ENCODE data around the gene CGNL1. TPM values are rescaled to one million over a fixed set of nuclear protein-coding genes. Genes with fewer than 3 reads are reported as not detected.

Gene CGNL1
- polyA plus RNA-seq, 1 donor: 63.7 TPM

DNA sequence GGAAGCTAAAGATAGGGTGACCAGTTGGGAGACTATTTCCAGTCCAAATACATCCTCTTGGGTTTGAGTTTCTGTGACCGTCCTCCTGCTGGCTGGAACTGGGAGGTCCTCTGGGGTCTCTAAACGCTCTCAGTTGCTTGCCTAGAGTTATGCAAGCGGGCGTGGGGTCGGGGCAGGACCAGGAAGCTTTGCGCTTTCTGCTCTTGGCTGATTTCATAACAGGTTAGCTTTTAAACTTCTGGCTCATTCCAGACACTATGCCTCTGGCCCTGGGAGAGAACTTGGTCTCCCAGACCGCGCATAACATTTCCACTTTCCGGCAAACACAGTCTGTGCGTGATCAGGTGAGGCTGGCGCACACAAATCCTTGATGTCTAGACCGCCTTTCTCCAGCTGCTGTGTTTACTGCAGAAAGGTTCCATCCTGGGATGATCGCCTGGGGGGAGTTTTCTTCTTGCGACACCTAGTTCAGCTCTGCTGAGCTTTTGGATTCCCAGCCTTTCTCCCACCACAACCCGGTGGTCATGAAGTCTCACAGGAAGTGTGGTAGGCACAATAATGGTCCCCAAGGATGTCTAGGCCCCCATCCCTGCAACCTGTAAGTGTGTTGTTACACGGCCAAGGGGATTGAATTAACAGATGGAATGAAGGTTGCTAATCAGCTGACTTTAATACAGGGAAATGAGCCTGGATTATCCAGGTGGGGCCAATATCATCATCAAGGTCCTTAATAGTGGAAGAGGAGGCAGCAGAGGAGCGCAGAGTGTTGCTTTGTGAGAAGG, 23.6 kb upstream of the CGNL1 start:
- no peak for DNase-seq

DNA sequence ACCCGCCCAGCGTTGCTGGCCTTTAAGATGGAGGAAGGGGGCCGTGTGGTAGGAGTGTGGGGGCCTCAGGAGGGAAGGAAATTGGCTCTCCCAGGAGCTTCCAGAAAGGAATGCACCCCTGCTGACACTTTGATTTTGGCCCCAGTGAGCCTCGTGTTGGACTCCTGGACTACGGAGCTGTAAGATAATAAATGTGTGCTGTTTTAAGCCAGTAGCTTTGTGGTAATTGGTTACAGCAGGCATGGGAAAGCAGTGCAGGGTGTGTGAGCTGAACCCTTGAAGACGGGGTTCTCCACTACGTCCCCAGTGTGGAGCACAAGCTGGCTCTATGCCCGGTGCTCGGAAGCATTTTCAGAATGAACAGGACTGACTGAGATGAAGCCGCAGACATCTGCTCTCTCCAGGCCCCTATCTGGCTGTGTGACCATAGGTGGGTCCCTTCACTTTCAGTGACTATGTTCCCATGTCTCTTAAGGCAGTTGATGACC, 22.9 kb upstream of the CGNL1 start:
- DNase-seq: no peak

DNA sequence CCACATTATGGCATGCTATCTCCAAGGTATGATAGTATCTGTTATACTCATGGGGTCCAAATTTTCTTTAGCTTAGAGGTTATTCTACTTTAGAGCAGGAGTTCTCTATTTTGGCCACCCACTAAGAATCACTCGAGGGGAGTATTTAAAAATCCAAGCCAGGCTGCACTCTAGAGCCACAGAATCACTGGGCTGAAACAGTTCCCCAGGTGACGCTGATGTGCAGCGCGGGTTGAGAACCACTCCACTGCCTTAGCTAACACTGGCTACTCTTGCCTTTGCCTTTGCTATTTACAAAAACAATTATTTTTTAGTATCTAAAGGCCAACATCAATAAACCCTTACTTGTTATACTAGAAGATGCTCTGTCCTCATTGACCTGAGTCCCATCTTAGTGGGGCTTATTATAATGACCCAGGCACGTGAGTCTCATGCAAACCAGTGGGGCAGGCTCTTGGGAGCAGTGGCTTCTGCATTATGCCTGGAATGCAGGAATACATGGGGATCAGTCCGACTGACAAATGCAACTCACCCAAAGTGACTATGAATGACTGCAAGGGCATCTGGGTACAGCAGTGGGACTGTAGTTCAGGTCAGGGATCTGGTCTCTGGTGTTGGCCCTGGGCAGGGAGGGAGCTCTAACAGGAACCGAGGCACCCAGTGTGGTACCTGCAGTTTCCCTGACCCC, 21.7 kb upstream of the CGNL1 start:
- DNase-seq: no peak

DNA sequence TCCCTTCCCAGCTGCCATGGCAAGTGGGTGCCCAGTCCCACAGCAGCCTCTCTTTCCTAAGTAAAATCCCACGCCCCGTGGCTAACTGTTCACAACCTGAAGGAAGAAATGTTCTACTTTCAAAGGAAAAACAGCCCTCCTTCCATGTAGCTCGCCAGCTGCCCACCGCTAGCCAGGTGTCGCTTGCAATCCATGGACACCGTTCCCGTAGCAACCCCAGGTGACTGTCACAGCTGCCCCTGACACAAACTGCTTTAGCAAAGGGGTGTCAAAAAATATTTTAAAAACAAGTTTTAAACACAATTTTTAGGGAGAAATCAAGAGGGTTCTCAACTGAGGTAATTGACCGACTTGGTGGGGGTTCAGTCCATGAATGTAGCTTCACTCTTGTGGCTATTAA, 21.0 kb upstream of the CGNL1 start:
- DNase-seq: no peak

DNA sequence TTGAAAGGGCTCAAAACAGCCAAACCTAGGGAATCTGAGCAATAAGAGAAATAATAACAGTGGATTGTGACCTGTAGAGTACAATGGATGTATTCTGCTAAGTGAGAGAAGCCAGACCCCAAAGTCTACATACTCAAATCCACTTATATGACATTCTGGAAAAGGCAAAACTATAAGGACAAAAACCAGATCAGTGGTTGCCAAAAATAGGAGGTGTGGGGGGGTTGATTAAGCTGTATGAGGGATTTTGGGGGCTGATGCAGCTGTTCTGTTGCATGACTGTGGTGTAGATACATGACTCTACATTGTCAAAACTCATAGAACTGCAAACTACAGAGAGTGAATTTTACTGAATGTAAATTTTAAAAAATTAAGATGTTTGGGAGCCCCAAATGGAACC, 20.1 kb upstream of the CGNL1 start:
- no peak for DNase-seq

DNA sequence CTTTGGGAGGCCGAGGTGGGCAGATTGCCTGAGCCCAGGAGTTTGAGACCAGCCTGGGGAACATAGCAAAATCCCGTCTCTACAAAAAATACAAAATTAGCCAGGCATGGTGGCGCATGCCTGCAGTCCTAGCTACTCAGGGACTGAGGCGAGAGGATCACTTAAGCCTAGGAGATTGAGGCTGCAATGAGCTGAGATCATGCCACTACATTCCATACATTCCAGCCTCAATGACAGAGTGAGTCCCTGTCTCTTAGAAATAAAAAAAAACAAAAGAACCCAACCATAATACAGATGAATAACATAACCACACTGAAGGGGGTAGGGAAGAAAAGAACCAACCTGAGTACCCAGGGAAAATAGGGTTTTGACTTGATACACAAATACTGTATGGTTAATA, 19.7 kb upstream of the CGNL1 start:
- DNase-seq: no peak

DNA sequence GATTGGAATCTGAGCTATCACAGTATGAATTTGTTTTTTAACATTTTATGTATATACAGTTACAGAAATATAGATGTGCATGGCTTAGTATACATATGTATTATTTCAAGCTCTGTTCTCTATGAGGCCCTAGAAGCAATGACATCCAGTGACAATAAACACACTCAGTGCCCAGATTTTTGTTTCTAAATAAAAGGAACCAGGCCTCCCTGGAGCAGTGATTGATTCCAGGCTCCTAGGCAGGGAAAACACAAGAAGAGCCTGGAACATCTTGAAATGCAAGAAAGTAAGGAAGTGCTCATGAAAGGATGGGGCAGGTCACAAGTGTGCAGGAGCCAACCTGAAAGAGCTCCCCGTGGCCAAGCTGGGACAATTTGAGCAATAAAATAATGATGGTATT, 18.5 kb upstream of the CGNL1 start:
- no peak for DNase-seq

DNA sequence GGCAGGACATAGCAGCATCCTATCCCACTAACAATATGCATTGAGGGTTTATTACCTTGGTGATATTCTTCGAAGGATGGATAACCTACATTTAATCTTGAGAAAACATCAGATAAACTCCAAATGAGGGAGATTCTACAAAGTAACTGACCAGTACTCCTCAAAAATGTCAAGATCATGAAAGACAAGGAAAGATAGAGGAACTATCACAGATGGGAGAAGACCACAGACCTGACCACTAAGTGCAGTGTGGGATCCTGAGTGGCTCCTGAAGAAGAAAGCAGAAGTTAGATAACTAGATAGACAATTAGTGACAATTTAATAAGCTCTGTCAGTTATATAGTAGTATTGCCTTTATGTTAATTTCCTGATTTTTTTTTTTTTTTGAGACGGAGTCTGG, 17.7 kb upstream of the CGNL1 start:
- no peak for DNase-seq

DNA sequence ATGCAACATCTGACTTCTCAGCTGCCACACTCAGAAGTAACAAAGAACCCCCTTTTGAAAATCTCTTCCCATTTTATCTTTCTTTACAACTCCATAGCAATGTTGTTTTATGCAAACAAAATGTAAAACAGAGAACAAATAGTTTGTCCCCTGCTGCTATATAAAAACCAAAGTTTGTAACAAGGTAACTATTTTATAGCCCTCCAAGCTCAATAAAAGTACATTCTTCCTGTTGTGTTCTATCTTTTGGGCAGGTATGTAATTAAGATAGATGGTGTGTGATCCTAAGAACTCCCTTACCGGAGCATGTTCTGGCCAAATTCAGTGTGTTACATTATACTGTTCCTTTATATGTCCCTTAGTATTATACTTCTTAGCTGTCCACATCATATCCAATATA, 12.6 kb upstream of the CGNL1 start:
- DNase-seq: no peak

DNA sequence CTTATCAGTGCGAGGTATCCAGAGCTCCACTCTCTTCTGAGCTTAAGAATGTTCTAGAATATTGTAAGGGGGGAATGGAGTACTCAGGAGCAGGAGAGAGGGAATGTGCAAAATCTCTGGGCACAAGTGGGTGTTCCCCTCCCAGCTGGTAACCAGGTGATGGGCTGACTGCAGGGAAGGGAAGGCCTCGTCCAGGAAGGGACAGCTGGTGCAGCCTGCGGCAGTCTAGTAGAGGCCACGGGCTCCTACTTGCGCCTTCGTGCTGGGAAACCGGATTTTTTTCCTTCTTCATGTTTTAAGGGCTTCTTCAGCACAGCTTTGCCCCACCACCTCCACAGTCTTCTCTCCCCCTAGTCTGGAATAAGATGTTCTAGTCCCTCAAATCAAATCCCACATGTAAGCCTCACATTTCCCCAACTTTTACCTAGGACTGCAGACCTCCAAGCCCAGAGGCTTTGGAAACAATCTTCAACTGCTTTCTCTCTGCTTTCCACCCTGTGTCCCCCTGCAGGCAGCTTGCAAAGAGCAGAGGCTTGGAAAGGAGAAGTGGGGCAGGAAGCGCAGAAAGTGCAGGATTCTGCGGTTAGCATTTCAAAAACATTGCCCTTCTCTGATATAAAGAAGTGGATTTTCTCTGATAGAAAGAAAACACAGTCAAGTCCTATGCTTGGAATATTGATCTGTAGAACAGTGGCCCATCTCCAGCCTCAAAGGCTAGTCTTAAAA, 11.9 kb upstream of the CGNL1 start:
- DNase-seq: no peak

DNA sequence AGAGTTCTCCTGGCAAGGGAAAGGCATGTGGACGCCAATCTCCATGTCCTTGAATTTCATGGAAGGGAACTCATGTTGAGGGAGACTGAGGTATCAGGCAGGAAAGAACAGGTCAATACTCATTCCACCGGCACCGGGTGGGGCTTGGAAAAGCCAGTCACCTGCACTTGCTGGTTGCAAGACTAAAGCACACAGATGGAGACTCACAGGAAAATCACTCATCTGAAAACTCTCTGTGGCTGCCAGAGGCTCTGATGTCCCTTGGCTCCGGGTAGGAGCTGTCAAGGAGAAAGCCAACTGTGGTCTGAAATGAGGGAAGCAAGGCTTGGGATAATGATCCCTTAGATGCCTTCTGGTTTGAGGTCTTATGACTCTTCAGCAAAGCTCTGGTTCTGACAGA, 8.7 kb upstream of the CGNL1 start:
- no peak for DNase-seq

DNA sequence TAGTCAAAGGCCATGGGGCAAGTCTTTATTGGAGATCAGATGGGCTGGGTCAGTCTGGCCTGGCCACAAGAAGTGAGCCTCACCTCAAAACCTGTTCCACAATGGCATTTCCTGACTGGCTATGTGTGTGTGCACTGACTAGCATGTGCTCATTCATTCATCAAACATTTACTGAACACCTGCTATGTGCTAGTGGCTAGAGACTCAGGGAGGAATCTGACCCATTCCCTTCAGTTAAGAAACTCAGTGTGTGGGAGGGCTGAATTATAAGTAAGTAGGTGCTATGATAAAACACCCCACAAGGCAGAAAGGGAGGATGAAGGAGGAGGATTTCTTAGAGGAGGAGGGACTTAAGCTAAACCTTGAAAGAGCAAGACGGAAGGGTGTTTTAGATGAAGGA, 5.4 kb upstream of the CGNL1 start:
- DNase-seq: no peak

DNA sequence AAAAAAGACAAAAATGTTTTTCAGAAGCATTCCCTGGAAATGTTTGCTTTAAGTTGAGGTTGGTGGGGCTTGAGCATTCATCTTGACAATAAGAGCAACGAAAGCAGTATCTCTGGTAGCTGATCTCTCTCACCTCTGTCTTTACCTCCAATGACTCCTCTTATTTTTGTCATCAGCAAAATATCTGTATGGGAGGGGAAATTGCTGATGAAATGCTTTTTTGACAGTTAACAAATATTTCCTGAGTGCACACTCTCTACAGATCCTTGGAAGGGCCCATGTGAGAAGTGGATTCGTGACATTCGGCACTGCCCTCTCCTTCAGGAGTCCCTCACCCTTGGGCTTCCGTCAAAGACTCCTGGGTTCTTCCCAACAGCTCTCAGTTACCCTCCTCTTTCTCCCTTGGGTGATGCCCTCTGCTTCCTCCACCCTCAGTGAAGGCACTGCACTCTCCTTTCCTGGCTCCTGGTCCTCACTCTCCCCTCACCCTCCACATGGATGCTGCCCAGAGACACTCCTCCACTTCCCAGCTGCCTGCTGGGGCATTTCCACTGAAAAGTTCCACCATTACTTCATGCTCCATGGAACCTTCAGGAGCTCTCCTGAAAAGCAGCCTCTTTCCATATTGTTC, 2.9 kb upstream of the CGNL1 start:
- DNase-seq: no peak

DNA sequence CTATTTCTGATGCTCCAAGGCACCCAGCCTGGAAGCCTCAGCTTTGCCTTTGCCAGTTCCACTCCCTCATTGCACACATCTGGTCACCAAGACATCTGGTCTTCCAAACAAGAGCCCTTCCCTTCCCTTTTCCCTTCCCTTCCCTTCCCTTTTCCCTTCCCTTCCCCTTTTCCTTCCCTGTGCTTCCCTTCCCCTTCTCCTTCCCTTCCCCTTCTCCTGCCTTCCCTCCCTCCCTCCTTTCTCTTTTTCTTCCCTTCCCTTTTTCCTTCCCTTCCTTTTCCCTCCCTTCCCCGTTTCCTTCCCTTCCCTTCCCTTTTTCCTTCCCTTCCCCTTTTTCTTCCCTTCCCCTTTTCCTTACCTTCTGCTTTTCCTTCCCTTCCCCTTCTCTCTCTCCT, 2.4 kb upstream of the CGNL1 start:
- DNase-seq: no peak

DNA sequence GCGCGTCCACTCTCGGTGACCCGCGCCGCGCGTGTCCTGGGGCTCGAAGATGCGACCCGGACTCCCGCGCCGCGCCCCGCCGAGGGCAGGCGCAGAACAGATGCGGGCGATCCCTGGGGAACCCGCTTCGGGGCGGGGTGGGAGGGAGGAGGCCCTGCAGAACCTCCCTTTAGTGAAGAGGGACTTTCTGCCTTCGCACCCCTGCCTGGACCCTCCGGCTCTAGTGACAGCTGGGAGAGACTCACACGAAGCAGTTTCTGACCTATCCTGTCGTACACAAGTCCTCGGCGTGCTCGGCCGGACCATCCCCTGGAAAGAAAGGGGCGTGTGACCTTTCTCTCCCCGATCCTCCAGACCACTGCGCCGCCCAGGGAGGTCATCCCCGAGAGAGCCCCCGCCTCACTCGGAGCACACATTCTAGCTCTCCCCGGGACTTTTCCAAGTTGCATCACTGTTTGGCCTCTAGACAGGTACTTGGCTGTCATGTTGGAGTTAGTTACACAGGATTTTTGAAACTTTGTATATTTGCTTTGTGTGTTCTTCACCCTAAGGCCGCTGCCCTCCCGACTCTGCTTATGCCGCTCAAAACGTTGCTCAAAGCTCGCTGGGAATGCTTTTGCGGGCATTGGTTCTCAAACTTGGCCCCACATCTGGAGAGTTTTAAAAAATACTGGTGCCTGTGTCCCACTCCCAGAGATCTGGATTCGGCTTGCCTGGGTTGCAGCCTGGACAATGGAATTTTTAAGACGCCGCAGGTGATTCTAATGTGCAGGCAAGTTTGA, 582 bp downstream of the CGNL1 start:
- DNase-seq: no peak

DNA sequence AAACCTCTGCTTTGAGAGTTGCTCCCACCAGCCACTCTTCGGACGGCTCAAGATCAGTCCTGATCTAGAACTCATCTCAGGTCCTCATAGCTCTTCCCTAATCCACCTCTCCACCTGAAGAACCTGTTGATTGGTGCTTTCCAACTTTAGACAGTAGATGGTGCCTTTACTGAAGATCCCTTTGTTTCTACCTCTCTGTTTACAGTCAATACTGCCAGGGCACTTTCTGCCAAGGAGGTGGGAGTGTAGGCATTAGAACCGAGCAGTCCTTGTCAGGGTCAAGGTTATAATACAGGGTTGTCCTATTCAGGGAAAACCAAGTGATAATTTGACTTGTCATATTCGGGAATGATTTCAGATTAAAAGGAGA, 1.2 kb downstream of the CGNL1 start:
- DNase-seq: no peak

DNA sequence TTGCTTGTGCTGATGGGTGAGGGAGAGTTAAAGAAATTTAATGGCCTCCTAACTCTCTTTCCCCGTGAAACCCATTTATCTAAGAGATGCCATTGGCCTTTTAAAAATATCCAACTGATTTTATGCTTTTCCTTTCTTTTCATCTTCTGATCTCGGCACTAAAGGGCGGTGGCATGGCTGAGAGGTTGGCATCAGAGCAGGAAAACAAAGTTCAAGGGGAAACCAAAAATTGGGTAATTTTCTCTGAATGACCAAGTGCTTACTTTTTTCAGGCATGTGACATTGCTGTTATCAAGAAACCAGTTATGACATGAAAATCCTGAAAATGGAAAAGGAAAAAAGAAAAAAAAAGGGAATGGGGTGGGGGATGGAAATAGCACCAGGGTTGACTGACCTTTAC, 3.2 kb downstream of the CGNL1 start:
- no peak for DNase-seq

DNA sequence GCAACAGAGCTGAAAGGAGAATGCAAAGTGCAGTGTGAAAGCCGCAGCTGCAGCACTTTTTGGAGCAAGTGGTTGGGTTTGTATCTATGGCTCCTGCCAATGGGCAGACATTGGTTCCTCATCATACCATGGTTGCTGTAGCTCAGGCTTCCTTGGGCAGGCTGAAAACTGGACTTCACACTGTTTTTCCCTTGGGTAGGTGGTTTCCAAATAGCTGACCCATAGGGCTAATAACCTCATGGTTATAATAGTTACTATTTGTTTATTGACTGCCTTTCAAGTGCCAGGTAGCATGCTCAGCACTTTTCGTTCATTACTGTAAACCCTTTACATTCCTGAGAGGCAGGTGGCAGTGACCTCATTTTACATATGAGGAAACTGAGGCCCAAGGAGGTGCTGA, 4.5 kb downstream of the CGNL1 start:
- DNase-seq: no peak

DNA sequence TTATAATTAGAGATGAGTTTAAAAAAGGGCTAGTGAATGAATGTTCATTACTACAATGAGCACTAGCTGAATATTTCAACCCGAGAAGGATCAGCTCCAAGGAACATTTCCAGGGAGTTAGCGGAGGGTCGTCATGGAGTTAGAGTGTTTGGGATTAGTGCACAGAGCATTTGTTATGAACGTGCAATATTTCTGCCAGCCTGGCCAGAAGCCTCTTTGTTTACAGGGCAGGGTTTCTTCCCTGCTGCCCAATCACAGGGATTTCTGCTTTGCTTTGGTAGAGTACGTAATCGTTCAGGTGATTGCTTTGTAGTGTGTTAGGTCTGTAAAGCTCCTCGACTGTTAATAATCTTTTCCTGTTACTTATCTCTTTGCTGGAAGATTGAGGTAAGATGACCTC, 5.9 kb downstream of the CGNL1 start:
- DNase-seq: no peak

DNA sequence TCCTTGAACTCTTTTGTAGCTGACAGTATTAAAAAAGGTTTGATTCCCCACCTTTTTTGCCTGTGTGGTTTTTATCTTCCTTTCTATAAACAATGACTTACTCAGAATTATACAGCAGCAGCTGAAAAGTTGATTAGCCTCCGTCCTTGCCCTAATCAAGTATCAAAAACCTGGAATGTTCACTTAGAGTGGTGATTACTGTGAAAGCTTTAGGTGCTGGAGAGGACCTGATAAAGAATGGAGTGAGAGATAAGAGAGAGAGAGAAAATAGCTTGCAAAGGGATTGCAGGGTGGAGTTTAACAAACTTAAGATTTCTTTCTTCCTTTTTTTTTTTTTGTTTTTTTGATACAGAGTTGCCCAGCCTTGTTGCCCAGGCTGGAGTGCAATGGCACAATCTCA, 6.7 kb downstream of the CGNL1 start:
- DNase-seq: no peak

DNA sequence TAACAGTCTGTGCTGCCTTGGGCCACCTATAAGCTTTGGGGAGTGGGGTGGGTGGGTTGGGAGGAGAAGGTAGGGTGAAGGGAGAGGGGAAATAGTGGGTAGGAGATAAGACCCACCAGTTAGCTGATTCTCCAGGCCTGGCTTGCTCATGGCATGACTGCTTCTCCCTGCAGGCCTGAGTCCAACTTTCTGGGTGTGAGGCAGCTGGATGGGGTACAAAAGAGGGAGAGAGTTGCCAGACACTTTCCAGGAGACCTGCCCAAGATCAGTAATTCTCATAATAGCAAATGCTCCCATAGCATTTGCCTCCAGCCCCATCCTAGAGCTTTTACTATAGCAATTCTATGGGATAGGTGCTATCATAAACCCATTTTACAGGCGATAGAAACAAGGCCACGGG, 7.7 kb downstream of the CGNL1 start:
- DNase-seq: no peak

DNA sequence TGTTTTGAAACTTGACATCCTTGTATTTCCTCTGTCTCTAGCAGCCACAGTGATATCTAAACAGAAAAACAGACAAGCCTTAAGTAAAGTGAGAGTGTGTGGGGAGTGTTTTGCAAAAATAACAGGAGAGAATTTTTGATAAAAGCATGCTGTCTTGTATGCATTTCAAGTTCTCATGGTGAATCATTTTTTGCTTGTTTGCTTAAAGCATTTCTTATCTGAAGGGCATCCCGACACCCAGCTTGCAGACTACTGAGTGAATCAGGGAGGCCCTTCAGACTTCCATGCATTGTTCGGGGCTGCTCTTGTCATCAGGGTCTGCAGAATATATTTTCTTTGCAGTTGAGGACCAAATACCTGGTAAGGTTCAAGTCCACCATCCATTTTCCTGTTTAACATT, 8.5 kb downstream of the CGNL1 start:
- no peak for DNase-seq

Data from left kidney (tissue), 2 donors.